GM12801 (cell line): ENCODE data around the gene TSC22D3.

Experiments
- CTCF ChIP-seq: IDR thresholded peaks from one replicate; pipeline ENCODE4 v1.5.1; 2011; ENCODE audit warnings: control low read depth; ENCODE audit not compliant: insufficient read length; ENCODE audit errors: extremely low read depth

Gene TSC22D3

GRCh38 chrX:107744868-107745267 lies 30.7 kb downstream of the TSC22D3 start:
- no peak for TF ChIP-seq CTCF

GRCh38 chrX:107743995-107744394 lies 31.6 kb downstream of the TSC22D3 start:
- TF ChIP-seq CTCF: no peak

GRCh38 chrX:107742700-107743191 lies 32.8 kb downstream of the TSC22D3 start:
- no peak for TF ChIP-seq CTCF

GRCh38 chrX:107741404-107741790 lies 34.2 kb downstream of the TSC22D3 start:
- no peak for TF ChIP-seq CTCF

- no peak for TF ChIP-seq CTCF
Observed at GRCh38 chrX:107739541-107739940, 36.0 kb downstream of the TSC22D3 start.

GRCh38 chrX:107738768-107739167 lies 36.8 kb downstream of the TSC22D3 start:
- TF ChIP-seq CTCF: no peak

- no peak for TF ChIP-seq CTCF
Observed at GRCh38 chrX:107738272-107738671, 37.3 kb downstream of the TSC22D3 start.
